NT2/D1 (cell line): Measurements from ENCODE around the gene ABR.

Source experiments
- SUZ12 ChIP-seq: IDR thresholded peaks from 2 replicates; pipeline ENCODE4 v1.6.1; 2011; ENCODE audit not compliant: insufficient read length, insufficient read depth; ENCODE audit errors: extremely low read depth
- YY1 ChIP-seq: IDR thresholded peaks from 2 replicates; pipeline ENCODE4 v1.6.1; 2011; ENCODE audit not compliant: insufficient read length, insufficient read depth
- ZNF274 ChIP-seq: IDR thresholded peaks from 2 replicates; pipeline ENCODE4 v1.6.1; 2011; ENCODE audit warnings: mild to moderate bottlenecking, low read depth, low read length

DNA sequence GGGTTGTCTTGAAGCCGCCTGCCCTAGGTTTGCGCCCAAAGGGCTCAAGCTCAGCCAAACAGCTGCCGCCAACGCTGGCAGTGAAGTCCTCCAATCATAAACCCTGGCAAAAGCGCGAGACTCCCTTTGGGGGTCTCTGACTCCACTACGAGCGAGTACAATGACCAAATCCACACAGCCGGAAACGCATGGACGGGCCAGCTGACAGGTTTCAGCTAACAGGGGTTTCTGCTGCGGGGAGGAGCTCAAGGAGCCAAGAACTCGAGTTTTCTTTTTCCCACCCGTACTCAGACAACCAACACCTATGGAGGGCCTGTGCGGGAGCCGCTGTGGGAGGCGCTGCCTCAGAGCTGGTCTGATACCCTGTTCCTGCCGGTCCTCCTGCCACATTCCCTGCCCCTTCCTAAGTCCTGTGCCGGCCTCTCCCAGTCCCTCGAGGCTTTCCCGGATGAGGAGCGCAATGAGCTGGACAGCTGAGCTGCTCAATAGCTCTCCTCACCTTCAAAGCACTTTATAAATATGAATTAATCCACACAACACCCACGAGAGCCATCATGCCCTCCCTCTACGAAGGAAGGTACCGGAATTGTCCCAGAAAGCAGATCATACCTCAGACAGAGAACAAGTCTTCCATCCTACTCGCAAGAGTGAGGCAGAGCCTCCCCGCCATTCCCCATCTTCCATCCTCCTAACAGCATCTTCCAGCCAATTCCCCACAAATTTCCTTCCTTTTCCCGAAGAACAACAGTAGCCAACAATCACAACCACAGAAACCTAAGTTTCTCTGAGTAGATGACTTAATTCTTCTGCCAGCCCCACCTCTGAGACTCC is 6.1 kb downstream of the ABR start:
- TF ChIP-seq ZNF274: no peak
- no peak for TF ChIP-seq YY1
- TF ChIP-seq SUZ12: no peak
